HG02759 (cell line): Measurements from ENCODE around the gene BSN.

Source experiments
- ATAC-seq: cut with Tn5 transposase; IDR thresholded peaks from one replicate; pipeline ENCODE4 v1.9.1; 2021; ENCODE audit warnings: mild to moderate bottlenecking, moderate library complexity; ENCODE audit not compliant: unreplicated experiment

BSN gene

DNA sequence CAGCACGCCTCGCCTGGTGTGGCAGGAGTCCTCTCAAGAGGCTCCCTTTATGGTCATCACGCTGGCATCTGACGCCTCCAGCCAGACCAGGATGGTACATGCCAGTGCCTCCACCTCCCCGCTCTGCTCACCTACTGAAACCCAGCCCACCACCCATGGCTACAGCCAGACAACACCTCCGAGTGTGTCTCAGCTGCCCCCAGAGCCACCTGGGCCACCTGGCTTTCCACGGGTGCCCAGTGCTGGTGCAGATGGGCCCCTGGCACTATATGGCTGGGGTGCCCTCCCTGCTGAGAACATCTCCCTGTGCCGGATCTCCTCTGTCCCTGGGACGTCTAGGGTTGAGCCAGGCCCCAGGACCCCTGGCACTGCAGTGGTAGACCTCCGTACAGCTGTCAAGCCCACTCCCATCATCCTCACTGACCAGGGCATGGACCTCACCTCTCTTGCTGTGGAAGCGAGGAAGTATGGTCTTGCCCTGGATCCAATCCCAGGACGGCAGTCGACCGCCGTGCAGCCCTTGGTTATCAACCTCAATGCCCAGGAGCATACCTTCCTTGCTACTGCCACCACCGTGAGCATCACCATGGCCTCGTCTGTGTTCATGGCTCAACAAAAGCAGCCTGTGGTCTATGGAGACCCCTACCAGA, 100.0 kb downstream of the BSN start:
- ATAC-seq: no peak

DNA sequence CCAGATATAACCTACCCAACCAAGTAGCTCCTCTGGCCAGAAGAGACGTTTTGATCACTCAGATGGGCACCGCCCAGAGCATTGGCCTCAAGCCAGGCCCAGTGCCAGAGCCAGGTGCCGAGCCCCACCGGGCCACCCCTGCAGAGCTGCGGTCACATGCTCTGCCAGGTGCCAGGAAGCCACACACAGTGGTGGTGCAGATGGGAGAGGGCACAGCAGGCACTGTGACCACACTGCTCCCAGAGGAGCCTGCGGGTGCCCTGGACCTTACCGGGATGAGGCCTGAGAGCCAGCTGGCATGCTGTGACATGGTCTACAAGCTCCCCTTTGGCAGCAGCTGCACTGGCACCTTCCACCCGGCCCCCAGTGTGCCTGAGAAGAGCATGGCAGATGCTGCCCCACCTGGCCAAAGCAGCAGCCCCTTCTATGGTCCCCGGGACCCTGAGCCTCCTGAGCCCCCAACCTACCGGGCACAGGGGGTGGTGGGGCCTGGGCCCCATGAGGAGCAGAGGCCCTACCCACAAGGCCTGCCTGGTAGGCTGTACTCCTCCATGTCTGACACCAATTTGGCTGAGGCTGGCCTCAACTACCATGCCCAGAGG, 100.8 kb downstream of the BSN start:
- no peak for ATAC-seq

DNA sequence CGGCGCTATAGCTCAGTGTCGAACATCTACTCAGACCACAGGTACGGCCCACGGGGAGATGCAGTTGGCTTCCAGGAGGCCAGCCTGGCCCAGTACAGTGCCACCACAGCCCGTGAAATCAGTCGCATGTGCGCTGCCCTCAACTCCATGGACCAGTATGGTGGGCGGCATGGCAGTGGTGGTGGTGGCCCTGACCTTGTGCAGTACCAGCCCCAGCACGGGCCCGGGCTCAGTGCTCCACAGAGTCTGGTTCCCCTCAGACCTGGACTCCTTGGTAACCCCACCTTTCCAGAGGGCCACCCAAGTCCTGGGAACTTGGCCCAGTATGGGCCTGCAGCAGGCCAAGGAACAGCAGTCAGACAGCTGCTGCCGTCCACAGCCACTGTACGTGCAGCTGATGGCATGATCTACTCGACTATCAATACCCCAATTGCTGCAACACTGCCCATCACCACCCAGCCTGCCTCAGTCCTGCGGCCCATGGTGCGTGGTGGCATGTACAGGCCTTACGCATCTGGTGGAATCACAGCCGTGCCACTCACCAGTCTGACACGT, 101.5 kb downstream of the BSN start:
- no peak for ATAC-seq

DNA sequence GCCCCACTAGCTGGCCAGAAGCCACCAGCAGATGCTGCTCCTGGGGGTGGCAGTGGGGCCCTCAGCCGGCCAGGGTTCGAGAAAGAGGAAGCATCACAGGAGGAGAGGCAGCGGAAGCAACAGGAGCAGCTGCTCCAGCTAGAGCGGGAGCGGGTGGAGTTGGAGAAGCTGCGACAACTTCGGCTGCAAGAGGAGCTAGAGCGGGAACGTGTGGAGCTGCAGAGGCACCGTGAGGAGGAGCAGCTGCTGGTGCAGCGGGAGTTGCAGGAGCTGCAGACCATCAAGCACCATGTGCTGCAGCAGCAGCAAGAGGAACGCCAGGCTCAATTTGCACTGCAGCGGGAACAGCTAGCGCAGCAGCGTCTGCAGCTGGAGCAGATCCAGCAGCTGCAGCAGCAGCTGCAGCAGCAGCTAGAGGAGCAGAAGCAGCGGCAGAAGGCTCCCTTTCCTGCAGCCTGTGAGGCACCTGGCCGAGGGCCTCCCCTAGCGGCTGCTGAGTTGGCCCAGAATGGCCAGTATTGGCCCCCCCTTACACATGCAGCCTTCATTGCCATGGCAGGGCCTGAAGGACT, 102.3 kb downstream of the BSN start:
- ATAC-seq: no peak

DNA sequence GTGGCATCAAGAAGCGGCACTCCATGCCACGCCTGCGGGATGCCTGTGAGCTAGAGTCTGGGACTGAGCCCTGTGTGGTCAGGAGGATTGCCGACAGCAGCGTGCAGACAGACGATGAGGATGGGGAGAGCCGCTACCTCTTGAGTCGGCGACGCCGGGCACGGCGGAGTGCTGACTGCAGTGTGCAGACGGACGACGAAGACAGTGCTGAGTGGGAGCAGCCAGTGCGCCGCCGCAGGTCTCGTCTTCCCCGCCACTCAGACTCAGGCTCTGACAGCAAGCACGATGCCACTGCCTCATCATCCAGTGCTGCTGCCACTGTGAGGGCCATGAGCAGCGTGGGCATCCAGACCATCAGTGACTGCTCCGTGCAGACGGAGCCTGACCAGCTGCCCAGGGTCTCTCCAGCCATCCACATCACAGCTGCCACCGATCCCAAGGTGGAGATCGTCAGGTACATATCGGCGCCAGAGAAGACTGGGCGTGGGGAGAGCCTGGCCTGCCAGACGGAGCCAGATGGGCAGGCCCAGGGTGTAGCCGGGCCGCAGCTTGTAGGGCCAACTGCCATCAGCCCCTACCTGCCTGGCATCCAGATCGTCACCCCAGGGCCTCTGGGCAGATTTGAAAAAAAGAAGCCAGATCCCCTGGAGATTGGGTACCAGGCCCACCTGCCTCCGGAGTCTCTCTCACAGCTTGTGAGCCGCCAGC, 103.1 kb downstream of the BSN start:
- ATAC-seq: no peak

DNA sequence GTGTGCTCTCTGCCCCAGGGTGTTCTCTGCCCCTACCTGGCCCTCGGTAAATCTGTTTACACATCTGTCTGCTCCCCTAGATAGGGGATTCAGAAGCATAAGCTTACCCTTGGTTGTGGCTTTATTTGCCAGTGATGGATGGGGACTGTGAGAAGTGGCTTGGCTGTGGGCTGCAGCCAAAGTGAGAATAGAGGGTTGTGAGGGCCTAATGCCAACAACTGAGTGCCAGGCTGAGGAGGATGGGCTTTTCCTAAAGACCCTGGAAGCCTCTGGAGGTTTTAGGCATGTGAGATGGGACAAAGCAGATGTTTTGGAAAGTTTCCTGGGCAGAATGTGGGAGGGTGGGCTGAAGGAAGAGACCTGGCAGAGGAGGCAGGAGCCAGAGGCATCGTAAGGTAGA, 104.4 kb downstream of the BSN start:
- ATAC-seq: no peak

DNA sequence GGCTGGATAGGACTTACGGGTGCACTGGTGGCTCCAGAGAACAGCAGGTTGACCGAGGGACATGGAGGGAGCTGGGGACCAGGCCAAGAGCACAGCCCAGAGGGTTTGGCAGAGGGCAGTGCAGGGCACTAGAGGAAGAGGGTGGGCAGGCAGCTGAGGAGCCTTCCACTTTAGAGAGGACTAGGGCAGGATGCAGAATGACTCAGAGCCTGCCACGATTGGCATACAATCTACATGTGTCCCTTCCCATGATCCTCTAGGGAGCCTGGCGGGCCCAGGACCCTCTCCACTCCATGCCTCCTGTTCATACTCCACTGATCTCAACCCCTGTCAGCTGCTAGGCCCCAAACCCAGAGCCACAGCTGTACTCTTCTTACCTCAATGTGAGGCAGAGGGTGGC, 105.5 kb downstream of the BSN start:
- no peak for ATAC-seq

DNA sequence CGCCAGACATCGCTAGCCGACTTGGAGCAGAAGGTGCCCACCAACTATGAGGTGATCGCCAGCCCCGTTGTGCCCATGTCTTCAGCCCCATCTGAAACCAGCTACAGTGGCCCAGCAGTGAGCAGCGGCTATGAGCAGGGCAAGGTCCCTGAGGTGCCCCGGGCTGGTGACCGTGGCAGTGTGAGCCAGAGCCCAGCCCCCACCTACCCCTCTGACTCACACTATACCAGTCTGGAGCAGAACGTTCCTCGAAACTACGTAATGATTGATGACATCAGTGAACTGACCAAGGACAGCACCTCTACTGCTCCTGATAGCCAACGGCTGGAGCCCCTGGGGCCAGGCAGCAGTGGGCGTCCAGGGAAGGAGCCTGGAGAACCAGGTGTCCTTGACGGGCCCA, 107.0 kb downstream of the BSN start:
- ATAC-seq: no peak

DNA sequence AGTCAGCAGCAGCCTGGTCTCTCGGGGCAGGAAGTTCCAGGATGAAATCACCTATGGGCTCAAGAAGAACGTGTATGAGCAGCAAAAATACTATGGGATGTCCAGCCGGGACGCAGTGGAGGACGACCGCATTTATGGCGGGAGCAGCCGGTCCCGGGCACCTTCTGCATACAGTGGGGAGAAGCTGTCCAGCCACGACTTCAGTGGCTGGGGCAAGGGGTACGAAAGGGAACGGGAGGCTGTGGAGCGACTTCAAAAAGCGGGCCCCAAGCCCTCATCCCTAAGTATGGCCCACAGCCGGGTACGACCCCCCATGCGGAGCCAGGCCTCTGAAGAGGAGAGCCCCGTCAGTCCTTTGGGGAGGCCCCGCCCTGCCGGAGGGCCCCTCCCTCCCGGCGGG, 107.7 kb downstream of the BSN start:
- ATAC-seq: no peak

DNA sequence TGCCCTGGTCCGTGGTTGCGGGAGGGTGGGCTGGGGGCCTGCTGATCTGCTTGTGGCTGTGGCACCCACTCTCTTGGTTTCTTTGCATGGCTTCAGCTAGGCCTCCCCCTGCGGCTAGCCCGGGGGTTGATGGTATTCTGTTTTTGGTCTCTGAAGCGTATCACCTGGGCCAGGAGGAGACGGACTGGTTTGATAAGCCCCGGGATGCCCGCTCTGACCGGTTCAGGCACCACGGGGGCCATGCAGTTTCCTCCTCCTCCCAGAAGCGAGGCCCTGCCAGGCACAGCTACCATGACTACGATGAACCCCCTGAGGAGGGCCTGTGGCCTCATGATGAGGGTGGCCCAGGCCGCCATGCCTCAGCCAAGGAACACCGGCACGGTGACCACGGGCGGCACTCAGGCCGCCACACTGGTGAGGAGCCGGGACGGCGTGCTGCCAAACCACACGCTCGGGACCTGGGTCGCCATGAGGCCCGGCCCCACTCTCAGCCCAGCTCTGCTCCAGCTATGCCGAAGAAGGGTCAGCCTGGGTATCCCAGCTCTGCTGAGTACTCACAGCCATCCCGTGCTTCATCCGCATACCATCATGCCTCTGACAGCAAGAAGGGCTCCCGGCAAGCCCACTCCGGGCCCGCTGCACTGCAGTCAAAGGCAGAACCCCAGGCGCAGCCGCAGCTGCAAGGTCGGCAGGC, 108.6 kb downstream of the BSN start:
- no peak for ATAC-seq

DNA sequence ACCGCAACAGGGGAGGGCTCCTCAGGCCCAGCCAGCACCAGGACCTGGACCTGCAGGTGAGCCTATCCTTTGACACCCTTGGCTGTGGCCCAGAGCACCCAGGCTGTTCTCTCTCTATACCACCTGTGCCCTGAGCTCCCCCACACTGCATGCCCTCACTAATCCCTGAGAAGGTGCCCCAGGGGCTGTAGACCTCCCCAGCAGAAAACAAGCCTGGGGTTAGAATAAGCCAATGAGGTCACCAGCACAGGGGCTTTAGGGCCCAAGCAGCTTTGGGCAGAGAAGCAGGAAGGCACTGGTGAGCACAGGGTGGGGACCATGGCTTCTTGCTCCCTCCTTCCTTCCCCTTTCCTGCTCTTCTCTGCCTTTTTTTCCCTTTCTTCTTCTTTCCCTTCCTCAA, 109.6 kb downstream of the BSN start:
- ATAC-seq: no peak

DNA sequence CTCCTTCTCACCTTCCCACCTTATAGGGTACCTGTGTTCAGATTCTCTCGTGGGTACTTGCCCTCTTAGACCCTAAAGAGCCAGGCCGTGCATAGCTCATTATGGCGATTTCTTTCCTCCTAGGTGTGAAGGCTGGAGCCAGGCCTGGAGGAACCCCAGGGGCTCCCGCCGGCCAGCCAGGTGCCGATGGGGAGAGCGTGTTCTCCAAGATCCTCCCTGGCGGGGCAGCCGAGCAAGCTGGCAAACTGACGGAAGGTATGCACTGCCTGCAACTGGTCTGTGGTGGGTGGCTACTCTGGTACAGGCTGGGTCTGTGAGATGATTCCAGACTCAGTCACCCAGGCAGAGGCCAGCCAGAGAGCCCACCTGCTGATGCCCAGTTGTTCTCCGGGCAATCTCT, 110.0 kb downstream of the BSN start:
- ATAC-seq: no peak

DNA sequence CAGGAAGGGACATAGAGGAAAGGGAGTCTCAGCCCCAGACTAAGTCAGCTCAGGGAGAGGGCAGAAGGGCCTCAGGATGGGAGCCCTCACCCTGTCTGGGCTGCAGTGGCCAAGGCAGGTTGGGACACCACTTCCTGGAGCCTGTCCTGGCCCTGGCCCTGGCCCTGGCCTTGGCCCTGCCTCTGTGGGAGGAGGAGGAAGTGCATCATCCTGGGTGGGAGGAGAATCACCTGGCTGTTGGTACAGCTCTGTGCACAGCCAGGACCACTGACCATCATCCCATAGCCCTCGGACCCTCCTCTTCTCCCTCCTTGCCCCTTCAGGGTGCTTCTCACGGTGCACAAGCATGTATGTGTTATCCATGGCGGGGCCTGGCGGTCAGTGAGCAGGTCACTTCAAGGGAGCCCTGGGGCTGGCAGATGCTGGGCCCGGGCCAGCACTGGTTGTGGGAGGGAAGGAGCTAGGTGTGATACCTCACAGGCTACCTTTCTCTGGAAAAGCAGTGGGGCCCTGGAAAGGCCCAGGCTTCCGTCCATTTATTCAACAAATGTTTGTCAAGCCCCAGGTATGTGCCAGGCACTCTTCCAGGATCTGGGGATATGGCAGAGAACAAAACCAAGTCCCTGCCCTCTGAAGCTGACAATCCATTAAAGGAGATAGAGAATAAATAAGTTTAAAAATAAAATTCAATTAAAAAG, 111.7 kb downstream of the BSN start:
- ATAC-seq: no peak

DNA sequence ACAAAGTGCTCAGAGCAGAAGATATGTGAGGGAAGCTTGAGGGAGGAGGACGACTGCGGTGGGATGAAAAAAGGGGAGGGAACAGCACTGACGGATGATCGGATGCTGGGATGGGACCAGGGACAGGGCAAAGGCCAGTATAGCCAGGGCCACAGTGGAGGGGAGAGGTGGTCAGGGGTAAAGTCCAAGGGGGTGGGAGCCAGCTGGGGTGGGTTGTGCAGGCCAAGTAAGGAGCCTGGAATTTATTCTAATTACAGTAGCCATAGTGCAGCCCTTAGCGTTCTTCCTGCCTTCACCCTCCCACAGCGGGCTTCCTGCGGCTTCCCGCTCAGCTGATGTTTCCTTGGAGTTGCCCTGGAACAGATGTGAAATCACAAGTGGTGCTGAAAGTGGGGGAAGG, 112.3 kb downstream of the BSN start:
- no peak for ATAC-seq

DNA sequence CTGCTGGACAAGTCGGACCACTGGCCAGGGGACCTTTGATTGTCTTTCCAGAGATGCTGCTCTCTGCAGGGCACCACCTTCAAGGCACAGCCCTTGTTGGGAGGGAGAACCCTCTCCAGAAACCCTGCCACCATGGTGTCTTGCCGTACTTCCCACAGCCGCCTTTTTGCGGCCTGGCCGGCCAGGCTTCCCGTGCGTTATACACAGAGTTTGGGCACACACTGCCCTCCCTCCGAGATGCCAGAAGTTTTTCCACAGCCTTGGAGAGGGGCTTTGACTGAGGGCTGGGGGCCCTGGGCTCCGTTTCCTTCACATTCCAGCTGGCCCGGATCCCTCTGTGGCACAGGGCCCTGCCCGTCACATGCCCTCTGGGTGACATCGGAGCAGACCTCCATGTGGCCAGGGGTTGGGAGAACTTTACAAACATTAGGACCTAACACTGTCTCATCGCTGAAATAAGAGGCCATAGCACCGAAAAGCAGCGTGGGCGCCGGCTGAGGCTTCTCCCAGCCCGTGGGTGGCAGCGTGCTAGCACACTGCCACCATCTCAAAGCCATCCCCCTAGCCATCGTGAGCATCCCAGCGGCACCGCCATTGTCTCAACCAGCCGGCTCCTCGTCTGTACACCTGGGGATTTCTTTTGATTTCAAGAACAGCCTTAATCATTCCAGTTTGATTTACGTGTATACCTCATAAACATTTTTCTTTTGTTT, 113.6 kb downstream of the BSN start:
- no peak for ATAC-seq

DNA sequence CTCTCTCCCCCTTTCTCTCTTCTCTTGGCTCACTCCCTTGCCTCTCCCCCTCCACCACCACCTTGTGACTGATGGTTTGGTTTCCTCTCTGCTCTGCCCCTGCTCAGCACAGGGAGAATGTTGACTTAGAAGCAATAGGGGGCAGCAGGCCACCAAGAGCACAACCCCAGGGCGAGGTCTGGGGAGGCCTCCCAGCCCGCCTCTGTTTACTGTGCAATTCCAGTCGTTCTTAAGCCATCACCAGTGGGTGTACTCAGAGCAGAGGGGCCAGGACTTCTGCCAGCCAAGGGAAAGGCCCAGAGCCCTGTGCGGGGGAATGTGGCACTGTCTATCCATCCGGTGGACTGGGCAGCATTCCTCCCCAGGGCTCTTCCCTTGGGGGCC, 114.1 kb downstream of the BSN start:
- ATAC-seq: no peak

DNA sequence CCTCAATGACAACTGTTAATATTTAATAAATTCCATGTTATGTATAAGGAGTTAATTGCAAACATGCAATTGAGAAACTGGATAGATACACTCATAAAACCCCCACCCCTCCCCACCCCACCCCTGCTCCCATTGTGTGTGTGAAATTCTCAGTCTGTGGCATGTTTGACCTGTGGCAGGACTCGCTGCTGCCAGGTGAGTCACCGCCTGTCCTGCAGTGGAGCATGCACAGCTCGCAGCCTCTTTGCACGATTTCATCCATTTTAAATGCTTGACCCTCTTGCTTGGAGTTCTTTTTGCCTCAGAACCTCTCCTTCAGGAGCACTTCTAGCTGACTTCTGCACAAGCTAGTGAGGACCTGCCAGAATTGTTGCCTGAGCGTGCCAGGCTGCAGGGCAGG, 114.6 kb downstream of the BSN start:
- ATAC-seq: no peak

DNA sequence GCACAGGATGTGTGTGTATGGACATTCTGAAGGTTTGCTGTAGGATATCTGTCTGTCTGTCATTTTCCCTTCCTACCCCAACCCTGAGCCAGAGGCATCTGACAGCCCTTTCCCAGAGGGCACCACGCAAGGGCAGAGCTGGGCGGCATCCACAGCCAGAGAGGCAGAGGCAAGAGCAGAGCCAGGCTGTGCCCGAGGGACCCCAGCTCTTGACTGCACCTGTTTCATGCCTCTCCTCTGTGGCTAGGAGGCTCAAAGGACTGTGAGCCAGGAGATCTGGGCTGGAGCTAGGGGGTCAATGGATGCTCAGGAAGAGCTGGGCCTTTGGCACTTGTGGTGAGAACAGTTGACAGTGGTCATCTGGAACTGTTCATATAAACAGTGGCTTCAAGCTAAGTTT, 115.1 kb downstream of the BSN start:
- no peak for ATAC-seq

DNA sequence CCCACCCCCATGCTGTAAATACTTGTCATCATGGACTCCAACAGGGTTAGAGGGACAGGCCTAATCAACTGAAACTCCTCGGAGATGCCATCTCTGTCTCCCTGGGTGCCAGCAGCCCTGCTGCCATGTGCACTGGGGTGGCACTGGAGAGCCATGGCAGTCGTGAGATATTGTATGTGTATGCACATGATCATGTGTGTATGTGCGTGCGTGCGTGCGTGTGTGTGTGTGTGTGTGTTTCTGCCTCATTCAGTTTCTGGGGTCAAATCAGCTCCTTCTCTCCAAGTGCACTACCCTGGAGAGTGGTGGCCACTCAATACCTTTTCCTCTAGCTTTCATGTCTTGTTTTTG, 116.6 kb downstream of the BSN start:
- no peak for ATAC-seq
